Lower lobe of right lung (tissue), 1 donor: ENCODE measurements around the gene COMMD4. TPM values are rescaled to one million over a fixed set of nuclear protein-coding genes. Genes with fewer than 3 reads are reported as not detected.

Source experiments
- microRNA-seq: library from miRNA; unstranded; fragments of <30 nt; microRNA quantifications from one replicate; pipeline ENCODE4 v1.2.0, GENCODE V29; 2020; ENCODE audit warnings: borderline number of aligned reads
- total RNA-seq: library from RNA; stranded (reverse); fragmentation: NEBNext Ultra II Directional; extraction: Animal tissue kit (Norgen Biotek cat#: 25700); gene quantifications from one replicate; pipeline ENCODE4 v1.2.1, GENCODE V29; 2021
- donor health status: DM: no; HTN: yes; CAD: no; lungs with severe emphysema.

COMMD4 gene
- total RNA-seq, 1 donor from 2014 or later, result 59.0 TPM

Small RNA genes within 50 kb of the gene (microRNA-seq; reads per million reads assigned to microRNA genes)
- not detected for gene MIR631

Other genes with a start within 250 kb of the COMMD4 start
- gene C15orf39, start 134.2 kb upstream of the COMMD4 start, total RNA-seq, result 36.3 TPM
- gene GOLGA6C, start 77.7 kb upstream of the COMMD4 start, total RNA-seq, result not detected
- not detected for gene GOLGA6D, start 53.2 kb upstream of the COMMD4 start, total RNA-seq
- 43.7 TPM for gene NEIL1, start 11.0 kb downstream of the COMMD4 start, total RNA-seq
- gene MAN2C1, start 32.5 kb downstream of the COMMD4 start, total RNA-seq, result 208 TPM
- 51.6 TPM for gene SIN3A, start 115.6 kb downstream of the COMMD4 start, total RNA-seq
- 31.4 TPM for gene PTPN9, start 243.3 kb downstream of the COMMD4 start, total RNA-seq